Smooth muscle cell (in vitro differentiated cells): Measurements from ENCODE around the gene ORM2. TPM values are rescaled to one million over a fixed set of nuclear protein-coding genes. Genes with fewer than 3 reads are reported as not detected.
"Not testable (repeated sequence)": the region's sequence is repeated elsewhere in the genome, so short reads cannot be mapped to it uniquely, and the experiment has no call there.

Experiments
- DNase-seq: peaks from one replicate; lab custom pipeline; 2025; ENCODE audit not compliant: unreplicated experiment; lab: John Stamatoyannopoulos, UW
- H2AFZ ChIP-seq: fragments of 200-600 bp; sonication (generic); 2 replicates; pipeline ENCODE4 v1.6.0; 2016; ENCODE audit warnings: antibody characterized with exemption, low read depth, mild to moderate bottlenecking
- H3F3A ChIP-seq: fragments of 200-600 bp; sonication (generic); 2 replicates; pipeline ENCODE4 v1.6.0; 2017; ENCODE audit warnings: antibody characterized with exemption, low read depth
- H3K27ac ChIP-seq: fragments of 200-600 bp; sonication (generic); 2 replicates; pipeline ENCODE4 v1.5.1; 2016; ENCODE audit warnings: low read depth, mild to moderate bottlenecking
- H3K27me3 ChIP-seq: fragments of 200-600 bp; sonication (generic); 2 replicates; pipeline ENCODE4 v1.6.1; 2016; ENCODE audit warnings: low read depth, mild to moderate bottlenecking
- H3K36me3 ChIP-seq: fragments of 200-600 bp; sonication (generic); 2 replicates; pipeline ENCODE4 v1.5.1; 2016; ENCODE audit warnings: low read depth
- H3K4me1 ChIP-seq: fragments of 200-600 bp; sonication (generic); 2 replicates; pipeline ENCODE4 v1.5.1; 2016; ENCODE audit warnings: low read depth
- H3K4me2 ChIP-seq: fragments of 200-600 bp; sonication (generic); 2 replicates; pipeline ENCODE4 v1.6.0; 2016; ENCODE audit warnings: mild to moderate bottlenecking
- H3K4me3 ChIP-seq: fragments of 200-600 bp; sonication (generic); 2 replicates; pipeline ENCODE4 v1.5.1; 2016; ENCODE audit warnings: mild to moderate bottlenecking
- H3K79me2 ChIP-seq: fragments of 200-600 bp; sonication (generic); 2 replicates; pipeline ENCODE4 v1.6.0; 2016; ENCODE audit warnings: low read depth, mild to moderate bottlenecking
- H3K9ac ChIP-seq: fragments of 200-600 bp; sonication (generic); 2 replicates; pipeline ENCODE4 v1.6.0; 2016; ENCODE audit warnings: low read depth
- H3K9me3 ChIP-seq: fragments of 200-600 bp; sonication (generic); replicated peaks from 2 replicates; pipeline ENCODE4 v1.5.1; 2016; ENCODE audit warnings: low read depth
- H4K20me1 ChIP-seq: fragments of 200-600 bp; sonication (generic); 2 replicates; pipeline ENCODE4 v1.6.0; 2016; ENCODE audit warnings: low read depth
- WGBS: methylation state at CpG from one replicate; pipeline ENCODE4 v1.1.7; 2016; ENCODE audit warnings: low lambda C conversion rate; 5-methylcytosine and 5-hydroxymethylcytosine counted together
- polyA plus RNA-seq: library from polyadenylated mRNA; unstranded; fragments of >200 nt; fragmentation: Nextera tagmentation; extraction: Ambion mirVana; gene quantifications from 2 replicates; pipeline ENCODE4 v1.2.1, GENCODE V29; 2016
- total RNA-seq: library from RNA; depleted of rRNA; stranded (reverse); fragments of >200 nt; gene quantifications from 2 replicates; pipeline ENCODE4 v1.2.3, GENCODE V29; 2014
- TF ChIP-seq, protein P1 (sequence below): fragments of 200-600 bp; sonication (generic); IDR thresholded peaks from 2 replicates; pipeline ENCODE4 v1.5.1; 2017; ENCODE audit warnings: borderline replicate concordance, mild to moderate bottlenecking, antibody characterized with exemption; ENCODE audit not compliant: insufficient read depth, poor library complexity, severe bottlenecking

ORM2 gene
- total and polyA plus RNA-seq, 2 experiments from 2014 or later, result not detected

DNA sequence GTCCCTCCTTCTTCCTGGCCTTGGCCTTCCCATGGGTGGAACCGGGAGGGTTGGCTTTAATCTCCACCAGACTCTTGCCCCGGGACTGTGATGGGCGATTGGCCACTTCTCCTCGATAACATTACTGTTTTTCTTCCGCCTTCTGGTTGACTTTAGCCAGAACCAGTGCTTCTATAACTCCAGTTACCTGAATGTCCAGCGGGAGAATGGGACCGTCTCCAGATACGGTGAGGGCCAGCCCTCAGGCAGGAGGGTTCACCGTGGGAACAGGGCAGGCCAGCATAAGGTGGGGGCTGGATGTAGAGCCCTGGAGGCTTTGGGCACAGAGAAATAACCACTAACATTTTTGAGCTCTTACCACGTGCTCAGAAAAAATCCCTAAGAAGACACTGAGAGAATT lies 967 bp downstream of the ORM2 start:
- Histone ChIP-seq H3K9ac (no peak overlapping the region), H4K20me1 (no peaks in the 10 kb centered on the region), H3K27ac (no peak overlapping the region), H3F3A (no peaks in the 10 kb centered on the region), H3K9me3 (no peaks in the 10 kb centered on the region), H3K79me2 (no peaks in the 10 kb centered on the region), H3K36me3 (no peaks in the 10 kb centered on the region), H3K27me3 (no peaks in the 10 kb centered on the region), H3K4me1 (no peaks in the 10 kb centered on the region), H2AFZ (no peak overlapping the region), H3K4me3 (no peak overlapping the region), H3K4me2 (no peak overlapping the region)
- DNase-seq, result no peak
- 86% methylated on average over 10 of the region's 10 CpGs for WGBS
- TF ChIP-seq, protein P1, sequence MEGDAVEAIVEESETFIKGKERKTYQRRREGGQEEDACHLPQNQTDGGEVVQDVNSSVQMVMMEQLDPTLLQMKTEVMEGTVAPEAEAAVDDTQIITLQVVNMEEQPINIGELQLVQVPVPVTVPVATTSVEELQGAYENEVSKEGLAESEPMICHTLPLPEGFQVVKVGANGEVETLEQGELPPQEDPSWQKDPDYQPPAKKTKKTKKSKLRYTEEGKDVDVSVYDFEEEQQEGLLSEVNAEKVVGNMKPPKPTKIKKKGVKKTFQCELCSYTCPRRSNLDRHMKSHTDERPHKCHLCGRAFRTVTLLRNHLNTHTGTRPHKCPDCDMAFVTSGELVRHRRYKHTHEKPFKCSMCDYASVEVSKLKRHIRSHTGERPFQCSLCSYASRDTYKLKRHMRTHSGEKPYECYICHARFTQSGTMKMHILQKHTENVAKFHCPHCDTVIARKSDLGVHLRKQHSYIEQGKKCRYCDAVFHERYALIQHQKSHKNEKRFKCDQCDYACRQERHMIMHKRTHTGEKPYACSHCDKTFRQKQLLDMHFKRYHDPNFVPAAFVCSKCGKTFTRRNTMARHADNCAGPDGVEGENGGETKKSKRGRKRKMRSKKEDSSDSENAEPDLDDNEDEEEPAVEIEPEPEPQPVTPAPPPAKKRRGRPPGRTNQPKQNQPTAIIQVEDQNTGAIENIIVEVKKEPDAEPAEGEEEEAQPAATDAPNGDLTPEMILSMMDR, result no peak

DNA sequence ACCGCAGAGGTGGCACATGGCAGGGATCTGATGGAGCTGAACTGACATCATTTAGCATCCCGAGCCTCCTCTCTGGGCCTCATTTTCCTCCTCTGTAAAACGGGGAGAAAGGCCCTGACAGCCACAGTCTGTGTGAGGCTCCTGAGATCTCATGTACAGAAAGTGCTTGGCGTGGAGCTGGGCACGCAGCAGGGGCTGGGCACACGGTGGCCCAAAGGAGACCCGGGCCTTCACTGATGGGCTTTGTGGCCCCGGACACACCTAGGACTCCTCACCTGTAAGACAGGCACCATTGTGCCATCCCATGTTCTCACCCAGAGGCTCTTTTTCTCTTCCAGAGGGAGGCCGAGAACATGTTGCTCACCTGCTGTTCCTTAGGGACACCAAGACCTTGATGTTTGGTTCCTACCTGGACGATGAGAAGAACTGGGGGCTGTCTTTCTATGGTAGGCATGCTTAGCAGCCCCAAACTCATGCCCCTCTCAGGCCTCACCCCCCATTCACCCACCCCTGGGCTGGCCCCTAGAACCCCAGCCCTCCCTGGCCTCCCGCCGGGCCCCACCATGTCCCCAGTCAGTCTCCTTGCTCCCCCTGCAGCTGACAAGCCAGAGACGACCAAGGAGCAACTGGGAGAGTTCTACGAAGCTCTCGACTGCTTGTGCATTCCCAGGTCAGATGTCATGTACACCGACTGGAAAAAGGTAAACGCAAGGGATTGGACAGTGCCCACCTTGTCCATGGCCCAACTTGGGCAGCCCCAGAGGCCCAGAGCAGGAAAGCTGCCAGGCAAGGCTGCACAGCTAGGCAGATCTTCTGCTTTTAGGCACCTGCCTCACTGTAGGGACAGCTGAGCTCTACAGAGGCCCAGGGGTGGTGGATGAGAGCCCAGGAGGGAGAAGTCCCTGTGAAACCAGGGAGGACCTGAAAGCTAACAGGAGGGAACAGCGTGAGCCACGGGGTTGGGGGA lies 1.8 kb downstream of the ORM2 start:
- H4K20me1 ChIP-seq, H3K27me3 ChIP-seq, H3K27ac ChIP-seq, H3K4me1 ChIP-seq, H3K4me3 ChIP-seq, H3F3A ChIP-seq, H3K79me2 ChIP-seq, H2AFZ ChIP-seq, H3K9me3 ChIP-seq, H3K9ac ChIP-seq, H3K4me2 ChIP-seq, DNase-seq, H3K36me3 ChIP-seq: not testable (repeated sequence)
- WGBS, result 87% methylated on average over 15 of the region's 19 CpGs

DNA sequence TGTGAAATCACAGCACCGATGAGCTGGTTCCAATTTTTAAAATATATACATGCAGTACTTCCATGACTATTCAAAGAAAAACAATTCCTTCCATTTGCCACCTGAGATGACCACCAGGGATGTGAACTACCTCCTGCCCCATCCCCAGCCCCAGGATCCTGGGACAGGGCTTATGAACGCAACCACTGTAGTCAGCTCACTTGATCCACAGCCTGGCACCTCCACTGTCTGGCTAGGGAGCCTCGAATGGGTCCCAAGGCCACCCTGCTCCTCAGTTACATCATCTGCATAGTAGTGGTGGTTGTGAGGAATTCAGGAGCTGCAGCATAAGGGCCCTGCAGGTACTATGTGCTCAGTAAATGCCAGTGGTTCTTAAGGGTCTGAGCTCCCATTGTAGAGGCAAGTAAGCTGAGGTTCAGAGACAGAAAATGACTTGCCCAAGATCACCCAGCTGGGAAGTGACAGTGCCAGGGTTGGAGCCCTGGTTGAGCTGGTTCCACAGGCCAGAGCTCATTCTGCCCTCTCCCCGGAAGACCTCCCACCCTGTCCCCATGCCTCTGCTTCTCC lies 2.9 kb downstream of the ORM2 start:
- not testable (repeated sequence) for H3K9ac ChIP-seq, H3K27me3 ChIP-seq, H3K4me2 ChIP-seq, DNase-seq, H3K79me2 ChIP-seq, H2AFZ ChIP-seq, H3K27ac ChIP-seq, H3K4me3 ChIP-seq, H4K20me1 ChIP-seq, H3K36me3 ChIP-seq, H3K4me1 ChIP-seq, H3F3A ChIP-seq, H3K9me3 ChIP-seq
- 89% methylated on average over 4 of the region's 4 CpGs for WGBS

DNA sequence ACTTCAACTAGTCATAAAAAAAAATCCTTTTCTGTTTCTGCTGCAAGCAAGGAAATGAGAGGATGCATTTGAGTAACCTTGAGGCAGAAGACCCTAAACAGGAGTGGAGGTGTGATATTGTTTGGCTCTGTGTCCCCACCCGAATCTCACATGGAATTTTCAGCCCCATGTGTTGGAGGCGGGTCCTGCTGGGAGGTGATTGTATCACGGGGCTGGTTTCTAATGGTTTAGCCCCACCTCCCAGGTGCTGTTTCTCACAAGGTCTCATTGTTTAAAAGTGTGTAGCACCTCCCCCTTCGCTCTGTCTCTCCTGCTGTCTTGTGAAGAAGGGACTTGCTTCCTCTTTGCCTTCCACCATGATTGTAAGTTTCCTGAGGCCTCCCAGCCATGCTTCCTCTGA lies 4.0 kb downstream of the ORM2 start:
- H3K9me3 ChIP-seq, H3K4me2 ChIP-seq, H2AFZ ChIP-seq, H3K4me3 ChIP-seq, H3F3A ChIP-seq, H4K20me1 ChIP-seq, DNase-seq, H3K27me3 ChIP-seq, H3K4me1 ChIP-seq, H3K27ac ChIP-seq, H3K9ac ChIP-seq, H3K36me3 ChIP-seq, H3K79me2 ChIP-seq: not testable (repeated sequence)
- 91% methylated on average over 3 of the region's 4 CpGs for WGBS

DNA sequence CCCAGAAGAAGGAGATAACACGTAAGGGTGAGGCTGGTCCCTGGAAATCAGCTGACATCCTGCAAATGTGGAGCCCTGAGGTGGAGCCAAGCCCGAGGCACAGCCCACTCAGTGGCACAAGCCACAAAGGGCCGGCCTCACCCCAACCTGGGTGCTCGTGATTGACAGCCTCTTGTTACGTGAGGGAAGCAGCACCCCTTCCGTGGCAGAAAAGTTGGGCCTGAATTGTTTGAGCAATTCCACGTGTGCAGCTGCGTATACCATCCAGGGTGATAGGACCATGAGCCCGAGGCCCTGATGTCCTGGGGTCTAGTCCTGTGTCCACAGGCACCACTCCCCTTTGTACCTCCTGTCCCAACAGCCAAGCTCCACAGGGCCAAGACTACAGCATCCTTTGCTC lies 4.8 kb downstream of the ORM2 start:
- DNase-seq, result no peak
- Histone ChIP-seq H3K9me3 (no peaks in the 10 kb centered on the region), H3K27me3 (no peaks in the 10 kb centered on the region), H3K79me2 (no peaks in the 10 kb centered on the region), H3K9ac (no peak overlapping the region), H4K20me1 (no peaks in the 10 kb centered on the region), H3F3A (no peaks in the 10 kb centered on the region), H3K4me2 (no peak overlapping the region), H3K4me1 (no peaks in the 10 kb centered on the region), H3K36me3 (no peaks in the 10 kb centered on the region), H3K4me3 (no peak overlapping the region), H2AFZ (no peak overlapping the region), H3K27ac (no peak overlapping the region)
- 95% methylated on average over 7 of the region's 9 CpGs for WGBS
- TF ChIP-seq, protein P1, result no peak
